ENCODE data around the gene NOPCHAP1. TPM values are rescaled to one million over a fixed set of nuclear protein-coding genes. Genes with fewer than 3 reads are reported as not detected.

The NOPCHAP1 gene
- total and polyA plus RNA-seq, 2 of the 8 experiments (the other 6 are each of a cell fraction or from before 2014, with no cell fraction given) = 14.9 to 39.5 TPM

- no peak overlapping the region for H3K23ac ChIP-seq (ENCODE audit: insufficient read length)
- no peak overlapping the region for H3K14ac ChIP-seq (ENCODE audit: insufficient read length)
- H2AFZ ChIP-seq (ENCODE audit: low read length) = no peak overlapping the region
- ChIA-PET POLR2A (ENCODE audit: partially characterized antibody) (no interaction called here), CTCF (ENCODE audit: partially characterized antibody) (interaction anchor here (1.9 kb wide), 1 partner anchor 12 kb away, joined by 4 read pairs; no protein-coding TSS in a partner anchor)
- H4K5ac ChIP-seq (ENCODE audit: insufficient read length, low read depth, low read length) = no peak overlapping the region
- H3K9ac ChIP-seq (replicated peaks in 1 of 4; ENCODE audit: extremely low read depth in 1 of 4, low read depth in 3 of 4, low read length in 3 of 4) = no peak overlapping the region
- H4K91ac ChIP-seq (replicated peaks; ENCODE audit: insufficient read length, low read length) = no peak overlapping the region
- no peak overlapping the region for H2BK5ac ChIP-seq (ENCODE audit: low read depth, low read length)
- H3K23me2 ChIP-seq (ENCODE audit: low read depth, low read length) = peaks cover 5% of the 10 kb centered on the region; the same call in 1 of the 2 replicates
- no peak for DNase-seq (ENCODE audit: low read depth in 1 of 2, low spot score in 2 of 2)
- no peaks in the 10 kb centered on the region for H3K9me3 ChIP-seq (ENCODE audit: insufficient read depth in 2 of 2, low read depth in 1 of 2, low read length in 1 of 2)
- H2AK5ac ChIP-seq (ENCODE audit: low read depth, low read length) = no peak overlapping the region
- no peak overlapping the region for H2BK15ac ChIP-seq (ENCODE audit: low read length)
- no peak overlapping the region for H3K4me3 ChIP-seq (ENCODE audit: extremely low read depth in 1 of 4, insufficient read depth in 2 of 4, low read depth in 3 of 4, low read length in 4 of 4)
- no peak overlapping the region for H4K8ac ChIP-seq (ENCODE audit: extremely low read depth, insufficient read depth, low read length)
- peaks cover 3 to 43% of the 10 kb centered on the region in 2 experiments; a peak in 3 of 4 replicates for H3K79me2 ChIP-seq (ENCODE audit: control insufficient read depth in 1 of 2, insufficient read depth in 2 of 2, low read length in 2 of 2)
- H3K56ac ChIP-seq (replicated peaks; ENCODE audit: insufficient read length, low read depth, low read length) = no peak overlapping the region
- no peak overlapping the region for H2BK120ac ChIP-seq (replicated peaks; ENCODE audit: low read depth, low read length)
- peaks cover 4% of the 10 kb centered on the region for H3K79me1 ChIP-seq (ENCODE audit: low read depth, low read length)
- no peaks in the 10 kb centered on the region for H3K27me3 ChIP-seq (replicated peaks in 1 of 4; ENCODE audit: control insufficient read depth in 3 of 4, extremely low read depth in 1 of 4, insufficient read depth in 3 of 4, low read length in 3 of 4)
- H2BK12ac ChIP-seq (ENCODE audit: low read depth, low read length) = no peak overlapping the region
- H3K36me3 ChIP-seq (ENCODE audit: control insufficient read depth in 2 of 4, insufficient read depth in 4 of 4, low read length in 3 of 4) = peaks cover 16 to 77% (median 48%) of the 10 kb centered on the region in 4 experiments
- 89% methylated on average over 3 of the region's 3 CpGs; no CpG with 5 or more reads in 1 of the 2 experiments for WGBS, 2 experiments (ENCODE audit: extremely low coverage in 1 of 2, insufficient coverage in 1 of 2, insufficient read length in 1 of 2, insufficient replicate concordance in 2 of 2, low coverage in 1 of 2, low lambda C conversion rate in 2 of 2, missing lambda C conversion rate in 1 of 2)
- no peak overlapping the region for H3K4me2 ChIP-seq (ENCODE audit: insufficient read depth in 1 of 2, low read depth in 2 of 2, low read length in 2 of 2)
- no peak overlapping the region for H3K27ac ChIP-seq (ENCODE audit: low read depth, low read length)
- H3K4ac ChIP-seq (replicated peaks; ENCODE audit: insufficient read length, low read depth, low read length) = no peak overlapping the region
- FAIRE-seq = no peak
- H2BK20ac ChIP-seq (ENCODE audit: low read length) = no peak overlapping the region
- H4K20me1 ChIP-seq (replicated peaks in 1 of 2; ENCODE audit: control insufficient read depth in 1 of 2, insufficient read depth in 2 of 2, low read length in 2 of 2) = peaks cover 0 to 4% of the 10 kb centered on the region in 2 experiments
- peaks cover 0 to 6% (median 3%) of the 10 kb centered on the region in 4 experiments; a peak in 3 of 7 replicates for H3K4me1 ChIP-seq (replicated peaks in 1 of 4; ENCODE audit: control insufficient read depth in 3 of 4, insufficient read depth in 4 of 4, low read length in 3 of 4)
- no peak overlapping the region for H3K18ac ChIP-seq (ENCODE audit: extremely low read depth, low read length)
- TF ChIP-seq JUN (IDR thresholded peaks at IDR 0.05; ENCODE audit: low read depth, low read length) (no peak), SIRT6 (IDR thresholded peaks at IDR 0.05; ENCODE audit: low read length) (no peak), SP1 (IDR thresholded peaks at IDR 0.05; ENCODE audit: low read depth, low read length) (no peak), YY1 (IDR thresholded peaks at IDR 0.05; ENCODE audit: low read depth, low read length) (no peak), HDAC2 (IDR thresholded peaks at IDR 0.05; ENCODE audit: borderline replicate concordance in 1 of 2, low read depth in 2 of 2, low read length in 2 of 2) (no peak), CBX5 (IDR thresholded peaks at IDR 0.05; ENCODE audit: low read depth, low read length) (no peak), POLR2A (IDR thresholded peaks at IDR 0.05; ENCODE audit: control extremely low read depth in 1 of 2, low read depth in 2 of 2, low read length in 2 of 2) (no peak), GTF2F1 (IDR thresholded peaks at IDR 0.05; ENCODE audit: borderline replicate concordance, low read depth, low read length) (no peak), SP4 (IDR thresholded peaks at IDR 0.05; ENCODE audit: low read length) (no peak), TAF1 (IDR thresholded peaks at IDR 0.05; ENCODE audit: low read depth, low read length) (no peak), TAF7 (optimal IDR thresholded peaks at IDR 0.05; ENCODE audit: borderline replicate concordance, low read depth, low read length) (no peak), POU5F1 (IDR thresholded peaks at IDR 0.05; ENCODE audit: low read depth, low read length) (no peak)
- TF ChIP-seq, protein P1, sequence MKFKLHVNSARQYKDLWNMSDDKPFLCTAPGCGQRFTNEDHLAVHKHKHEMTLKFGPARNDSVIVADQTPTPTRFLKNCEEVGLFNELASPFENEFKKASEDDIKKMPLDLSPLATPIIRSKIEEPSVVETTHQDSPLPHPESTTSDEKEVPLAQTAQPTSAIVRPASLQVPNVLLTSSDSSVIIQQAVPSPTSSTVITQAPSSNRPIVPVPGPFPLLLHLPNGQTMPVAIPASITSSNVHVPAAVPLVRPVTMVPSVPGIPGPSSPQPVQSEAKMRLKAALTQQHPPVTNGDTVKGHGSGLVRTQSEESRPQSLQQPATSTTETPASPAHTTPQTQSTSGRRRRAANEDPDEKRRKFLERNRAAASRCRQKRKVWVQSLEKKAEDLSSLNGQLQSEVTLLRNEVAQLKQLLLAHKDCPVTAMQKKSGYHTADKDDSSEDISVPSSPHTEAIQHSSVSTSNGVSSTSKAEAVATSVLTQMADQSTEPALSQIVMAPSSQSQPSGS (IDR thresholded peaks at IDR 0.05; ENCODE audit: low read length) = no peak
These were observed 5.5 kb downstream of the NOPCHAP1 start for GRCh38 chr12:104991565-104992128.
